NT2/D1 (cell line): ENCODE measurements around the gene NTNG1.

Experiments
- DNase-seq: peaks from one replicate; pipeline ENCODE4 v3.0.0-alpha.2; 2011; ENCODE audit warnings: low read depth, low spot score
- H3K27me3 ChIP-seq: 2 replicates; pipeline ENCODE4 v1.6.0; 2011; ENCODE audit warnings: mild to moderate bottlenecking; ENCODE audit not compliant: insufficient read length, insufficient read depth
- H3K36me3 ChIP-seq: 2 replicates; pipeline ENCODE4 v1.6.1; 2011; ENCODE audit warnings: mild to moderate bottlenecking, low read length, mixed read lengths; ENCODE audit not compliant: insufficient read depth, insufficient read length
- H3K4me1 ChIP-seq: 2 replicates; pipeline ENCODE4 v1.5.1; 2011; ENCODE audit not compliant: insufficient read depth, insufficient read length
- H3K4me3 ChIP-seq: 2 replicates; pipeline ENCODE4 v1.5.1; 2011; ENCODE audit warnings: low read depth; ENCODE audit not compliant: insufficient read length
- H3K9ac ChIP-seq: 2 replicates; pipeline ENCODE4 v1.6.0; 2011; ENCODE audit warnings: low read depth; ENCODE audit not compliant: insufficient read length
- H3K9me3 ChIP-seq: 2 replicates; pipeline ENCODE4 v1.5.1; 2011; ENCODE audit warnings: mild to moderate bottlenecking, low read length; ENCODE audit not compliant: insufficient read depth
- SUZ12 ChIP-seq: IDR thresholded peaks from 2 replicates; pipeline ENCODE4 v1.6.1; 2011; ENCODE audit not compliant: insufficient read length, insufficient read depth; ENCODE audit errors: extremely low read depth
- YY1 ChIP-seq: IDR thresholded peaks from 2 replicates; pipeline ENCODE4 v1.6.1; 2011; ENCODE audit not compliant: insufficient read length, insufficient read depth
- ZNF274 ChIP-seq: IDR thresholded peaks from 2 replicates; pipeline ENCODE4 v1.6.1; 2011; ENCODE audit warnings: mild to moderate bottlenecking, low read depth, low read length

Gene NTNG1

DNA sequence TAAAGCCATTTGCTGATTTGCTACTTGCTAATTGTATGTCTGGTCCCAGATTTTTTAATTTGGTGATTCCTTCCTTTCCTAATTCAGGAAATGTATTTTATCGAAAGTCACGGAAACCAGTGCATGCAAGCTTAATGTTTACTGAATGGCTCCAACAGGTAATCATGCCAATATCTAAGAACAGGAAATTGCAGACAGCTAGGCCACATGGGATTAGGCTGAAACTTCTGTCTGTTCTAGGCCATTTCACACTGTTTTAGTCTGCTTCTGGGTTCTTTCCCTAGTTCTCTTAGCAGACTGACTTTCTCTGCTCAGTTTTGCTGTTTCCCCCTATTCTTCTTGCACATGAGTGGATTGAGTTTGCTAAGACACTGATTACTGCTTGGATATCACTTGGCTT lies 111.4 kb downstream of the NTNG1 start:
- Histone ChIP-seq H3K9me3 (no peaks in the 10 kb centered on the region), H3K27me3 (no peaks in the 10 kb centered on the region), H3K9ac (no peak overlapping the region), H3K36me3 (no peaks in the 10 kb centered on the region), H3K4me1 (no peaks in the 10 kb centered on the region), H3K4me3 (no peak overlapping the region)
- no peak for DNase-seq
- TF ChIP-seq SUZ12, result no peak
- no peak for TF ChIP-seq ZNF274
- TF ChIP-seq YY1, result no peak

DNA sequence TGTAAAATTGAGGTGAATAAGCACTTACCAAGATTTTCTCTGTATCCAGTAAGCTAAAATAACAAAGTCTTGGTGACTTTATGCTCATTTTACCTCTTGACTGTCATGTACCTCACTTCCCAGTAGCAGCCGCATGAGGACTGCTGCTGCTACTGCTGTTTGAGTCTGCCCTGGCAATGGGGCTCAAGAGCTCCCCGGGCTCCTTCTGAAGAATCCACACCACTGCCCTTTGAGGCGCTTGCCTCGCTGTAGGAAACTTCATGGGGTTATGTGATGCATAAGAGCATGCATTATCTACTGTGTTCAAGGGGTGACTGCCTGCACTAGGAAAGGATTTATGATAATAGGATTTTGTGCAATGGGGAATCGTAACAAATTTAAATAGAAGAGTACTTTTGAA lies 113.5 kb downstream of the NTNG1 start:
- H3K4me1 ChIP-seq, result no peaks in the 10 kb centered on the region
- H3K27me3 ChIP-seq, result no peaks in the 10 kb centered on the region
- H3K36me3 ChIP-seq, result no peaks in the 10 kb centered on the region
- no peak for TF ChIP-seq YY1
- no peak for TF ChIP-seq SUZ12
- no peaks in the 10 kb centered on the region for H3K9me3 ChIP-seq
- no peak for DNase-seq
- H3K9ac ChIP-seq, result no peak overlapping the region
- H3K4me3 ChIP-seq, result no peak overlapping the region

DNA sequence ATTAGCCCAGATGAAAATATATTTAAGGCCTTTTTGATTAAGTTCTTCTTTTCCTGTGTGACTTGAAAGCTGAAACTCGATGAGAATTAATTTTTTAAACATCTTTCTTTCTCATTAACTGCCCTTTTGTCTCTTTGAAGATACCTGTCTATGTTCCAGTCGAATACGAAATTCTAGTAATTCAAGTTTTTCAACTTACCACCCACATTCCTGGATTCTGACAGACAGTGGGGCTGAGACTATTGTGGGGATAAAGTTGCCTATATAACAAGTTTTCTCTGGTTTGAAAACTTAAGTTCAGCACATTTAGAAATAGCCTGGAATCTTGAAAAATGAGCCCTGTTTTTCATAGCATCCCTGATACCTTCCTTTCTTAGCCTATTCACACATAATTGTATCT lies 114.6 kb downstream of the NTNG1 start:
- H3K4me3 ChIP-seq, result no peak overlapping the region
- no peaks in the 10 kb centered on the region for H3K9me3 ChIP-seq
- no peak overlapping the region for H3K9ac ChIP-seq
- no peaks in the 10 kb centered on the region for H3K4me1 ChIP-seq
- no peak for DNase-seq
- H3K36me3 ChIP-seq, result no peaks in the 10 kb centered on the region
- no peaks in the 10 kb centered on the region for H3K27me3 ChIP-seq
- TF ChIP-seq YY1, result no peak
- TF ChIP-seq ZNF274, result no peak
- TF ChIP-seq SUZ12, result no peak

DNA sequence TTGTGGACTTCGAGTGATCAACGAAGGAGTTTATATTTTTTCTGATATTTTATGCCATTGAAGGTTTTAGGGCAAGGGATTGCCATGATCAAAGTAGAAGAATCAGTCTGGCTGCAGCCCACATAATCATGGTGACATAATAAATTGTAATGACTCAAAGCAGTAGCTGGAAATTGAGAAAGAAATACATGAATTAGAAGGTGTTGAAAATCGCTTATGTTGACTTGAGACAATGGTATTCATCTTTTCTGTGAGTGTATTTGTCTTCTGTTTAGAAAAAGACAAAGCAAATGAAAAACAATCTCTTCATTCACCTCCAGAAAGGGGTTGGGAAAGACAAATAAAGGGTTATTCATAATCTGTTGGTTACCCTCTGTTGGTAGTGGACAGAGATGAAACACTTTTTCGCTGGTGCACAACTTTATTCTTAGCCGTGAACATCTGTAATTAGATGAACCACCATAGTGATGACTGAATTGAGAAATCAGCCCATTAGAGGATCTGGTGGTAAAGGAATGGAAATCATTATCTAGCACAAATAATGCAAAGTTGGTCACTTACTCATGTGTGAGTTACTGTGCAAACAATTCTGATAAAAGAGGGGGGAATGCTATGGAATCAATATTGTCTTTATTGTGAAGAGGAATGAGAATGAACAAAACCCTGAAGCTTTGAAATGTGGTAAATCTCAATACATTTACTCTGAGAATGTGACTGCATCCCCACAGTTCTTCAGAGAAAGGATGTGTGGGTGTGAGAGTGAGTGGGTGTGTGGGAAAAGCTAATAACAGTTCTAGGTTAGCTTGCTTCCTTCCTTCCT lies 121.8 kb downstream of the NTNG1 start:
- no peak overlapping the region for H3K9ac ChIP-seq
- H3K4me3 ChIP-seq, result no peak overlapping the region
- DNase-seq, result no peak
- no peaks in the 10 kb centered on the region for H3K27me3 ChIP-seq
- no peaks in the 10 kb centered on the region for H3K9me3 ChIP-seq
- no peaks in the 10 kb centered on the region for H3K36me3 ChIP-seq
- no peaks in the 10 kb centered on the region for H3K4me1 ChIP-seq
- TF ChIP-seq YY1 (no peak), ZNF274 (no peak), SUZ12 (no peak)

DNA sequence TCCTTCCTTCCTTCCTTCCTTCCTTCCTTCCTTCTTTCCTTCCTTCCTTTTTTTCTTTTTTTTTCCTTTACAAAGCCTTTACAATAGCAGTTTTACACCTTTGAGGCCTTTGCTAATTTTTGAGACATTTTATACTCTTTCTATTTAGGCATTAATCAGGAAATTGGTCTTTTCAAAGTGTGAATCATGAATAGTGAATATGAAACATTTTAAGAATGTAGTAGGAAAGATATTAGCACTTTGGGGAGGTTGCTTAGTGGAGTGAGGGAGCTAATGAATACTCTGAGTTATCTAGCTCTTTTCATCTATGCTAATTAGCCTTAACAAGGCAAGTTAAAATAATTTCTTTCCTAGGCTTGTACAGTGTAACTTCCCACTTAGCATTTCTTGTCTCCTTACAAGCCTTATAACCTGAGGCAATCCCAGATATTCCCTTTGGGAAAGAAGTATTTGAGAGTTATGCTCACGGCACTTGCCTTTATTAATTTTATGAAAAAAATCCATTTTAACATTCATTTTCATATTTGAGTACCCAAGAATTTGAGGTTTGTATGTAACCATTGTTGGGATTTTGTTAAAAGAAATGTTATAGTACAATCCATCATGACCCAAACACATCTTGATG lies 122.6 kb downstream of the NTNG1 start:
- Histone ChIP-seq H3K9me3 (no peaks in the 10 kb centered on the region), H3K9ac (no peak overlapping the region), H3K36me3 (no peaks in the 10 kb centered on the region), H3K4me1 (no peaks in the 10 kb centered on the region), H3K27me3 (no peaks in the 10 kb centered on the region), H3K4me3 (no peak overlapping the region)
- TF ChIP-seq ZNF274 (no peak), SUZ12 (no peak), YY1 (no peak)
- no peak for DNase-seq

DNA sequence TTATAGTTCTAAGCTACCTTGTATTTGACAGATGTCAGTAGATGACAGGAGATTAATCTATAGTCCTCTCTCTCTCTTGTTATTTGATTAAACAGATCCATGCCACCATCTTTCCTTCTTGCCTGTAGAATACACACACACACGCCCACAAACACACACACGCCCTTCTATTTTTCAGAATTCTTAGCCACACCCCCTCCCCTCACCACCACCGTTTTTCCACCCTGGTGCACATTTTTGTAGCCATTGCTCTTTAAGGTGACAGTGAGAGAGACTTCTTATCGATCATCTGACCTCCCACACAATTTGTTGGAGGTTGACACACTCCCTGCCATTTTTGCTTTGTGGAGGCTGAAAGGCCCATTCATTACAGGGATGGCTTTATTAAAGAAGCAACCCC lies 123.2 kb downstream of the NTNG1 start:
- no peak overlapping the region for H3K9ac ChIP-seq
- H3K4me1 ChIP-seq, result no peaks in the 10 kb centered on the region

DNA sequence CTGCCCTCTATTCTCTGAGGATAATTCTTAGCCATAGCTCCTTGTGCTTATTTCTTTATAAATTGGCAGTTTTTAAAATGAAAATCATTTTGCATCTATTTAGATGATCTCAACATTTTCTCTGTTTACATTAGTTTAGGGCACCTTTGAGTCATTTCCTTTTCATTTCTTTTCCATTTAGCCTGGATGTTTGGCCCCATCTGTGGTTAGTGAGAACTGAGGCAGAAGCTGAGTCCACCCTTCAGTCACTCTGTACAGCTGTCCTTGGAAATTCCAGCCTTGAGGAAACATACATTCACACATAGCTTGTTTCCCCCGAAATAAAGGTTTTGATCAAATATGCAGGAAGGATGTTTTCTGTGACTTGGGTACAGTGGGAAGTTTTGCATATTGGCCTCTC lies 123.7 kb downstream of the NTNG1 start:
- Histone ChIP-seq H3K4me3 (no peak overlapping the region), H3K27me3 (no peaks in the 10 kb centered on the region), H3K9ac (no peak overlapping the region), H3K36me3 (no peaks in the 10 kb centered on the region), H3K4me1 (no peaks in the 10 kb centered on the region), H3K9me3 (no peaks in the 10 kb centered on the region)
- TF ChIP-seq YY1 (no peak), SUZ12 (no peak), ZNF274 (no peak)
- no peak for DNase-seq

More for the DNA sequence above, 123.2 kb downstream of the NTNG1 start:
- Histone ChIP-seq H3K36me3 (no peaks in the 10 kb centered on the region), H3K9me3 (no peaks in the 10 kb centered on the region), H3K4me3 (no peak overlapping the region), H3K27me3 (no peaks in the 10 kb centered on the region)
- no peak for TF ChIP-seq SUZ12
- TF ChIP-seq YY1, result no peak
- TF ChIP-seq ZNF274, result no peak
- DNase-seq, result no peak
